Right hindlimb (tissue), 1 donor: ENCODE data around the gene HIP1.
"Not testable (repeated sequence)": the region's sequence is repeated elsewhere in the genome, so short reads cannot be mapped to it uniquely, and the experiment has no call there.

Experiments
- DNase-seq: peaks from one replicate; pipeline ENCODE4 v3.0.0-alpha.2; 2018

The HIP1 gene

DNA sequence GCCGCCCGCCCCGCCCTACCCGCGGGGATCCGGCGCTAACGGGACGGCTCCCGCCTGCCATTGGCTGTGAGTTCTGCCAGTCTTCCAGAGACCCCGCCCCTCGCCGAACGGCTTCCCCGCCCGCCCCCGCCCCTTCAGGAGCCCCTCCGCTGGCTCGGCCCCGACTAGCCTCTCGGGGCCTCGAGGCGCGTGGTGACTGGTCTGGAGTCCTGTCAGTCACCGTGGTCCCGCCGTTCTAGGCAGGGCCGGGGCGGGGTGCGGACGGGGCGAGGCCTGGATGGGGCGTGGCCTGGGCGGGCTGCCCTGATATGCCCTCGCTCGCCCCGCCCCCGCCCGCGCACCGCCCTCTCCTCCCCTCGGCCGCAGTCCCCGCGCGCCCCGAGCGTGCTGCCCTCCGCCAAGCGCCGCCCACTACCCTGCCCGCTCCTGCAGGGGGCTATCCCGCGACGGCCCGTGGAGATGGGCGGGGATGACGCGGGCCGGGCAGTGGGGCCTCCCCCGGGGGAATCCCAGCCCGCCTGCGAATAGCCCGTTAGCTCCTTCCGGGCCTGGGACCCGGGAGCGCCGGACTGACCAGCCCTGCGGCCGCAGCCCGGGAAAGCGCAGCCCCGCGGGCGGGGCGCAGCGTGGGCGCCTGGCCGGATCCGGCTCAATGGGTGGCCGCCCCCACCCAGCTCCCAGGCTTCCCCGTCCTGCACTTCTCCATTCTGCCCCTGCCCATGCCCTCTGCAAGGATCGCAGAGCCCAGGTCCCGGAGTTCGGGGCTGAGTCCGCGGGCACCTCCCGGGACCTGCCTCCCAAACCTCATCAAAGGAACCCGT lies 444 bp upstream of the HIP1 start:
- DNase-seq, result peak; percentile 99

DNA sequence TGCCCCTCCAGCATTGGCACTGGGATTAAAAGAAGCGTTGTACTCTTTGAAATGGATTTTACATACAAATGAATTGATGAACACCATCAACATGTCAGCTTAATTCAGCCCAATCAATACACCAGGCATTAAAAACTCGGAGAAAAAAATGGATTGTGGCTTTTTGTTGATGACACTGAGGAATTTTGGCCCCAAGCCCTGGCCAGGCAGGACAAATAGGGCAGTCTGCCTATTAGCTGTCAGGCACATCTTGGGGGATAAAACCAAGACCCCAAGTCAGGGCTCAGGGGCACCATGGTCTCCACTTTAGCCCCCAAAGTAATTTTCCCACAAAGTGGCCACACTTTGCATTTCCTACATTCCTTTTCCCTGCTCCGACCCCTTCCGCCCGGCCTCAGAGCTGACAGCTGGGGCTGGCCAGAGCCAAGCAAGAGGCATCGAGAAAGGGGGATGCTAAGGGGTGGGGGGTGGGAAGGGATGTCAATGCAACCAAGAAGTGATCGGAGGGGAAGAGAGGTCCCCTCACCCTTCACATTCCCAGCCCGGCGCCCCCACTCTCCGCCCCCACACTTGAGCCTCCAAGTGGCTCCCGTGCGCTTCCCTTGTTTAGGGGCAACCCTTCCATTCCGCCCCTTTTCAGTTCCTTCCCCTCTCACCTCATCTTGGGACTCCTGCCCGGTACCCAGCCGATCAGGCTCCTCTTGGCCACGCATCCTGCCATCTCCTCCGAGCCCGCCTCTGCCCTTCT lies 711 bp downstream of the HIP1 start:
- DNase-seq, result no peak

DNA sequence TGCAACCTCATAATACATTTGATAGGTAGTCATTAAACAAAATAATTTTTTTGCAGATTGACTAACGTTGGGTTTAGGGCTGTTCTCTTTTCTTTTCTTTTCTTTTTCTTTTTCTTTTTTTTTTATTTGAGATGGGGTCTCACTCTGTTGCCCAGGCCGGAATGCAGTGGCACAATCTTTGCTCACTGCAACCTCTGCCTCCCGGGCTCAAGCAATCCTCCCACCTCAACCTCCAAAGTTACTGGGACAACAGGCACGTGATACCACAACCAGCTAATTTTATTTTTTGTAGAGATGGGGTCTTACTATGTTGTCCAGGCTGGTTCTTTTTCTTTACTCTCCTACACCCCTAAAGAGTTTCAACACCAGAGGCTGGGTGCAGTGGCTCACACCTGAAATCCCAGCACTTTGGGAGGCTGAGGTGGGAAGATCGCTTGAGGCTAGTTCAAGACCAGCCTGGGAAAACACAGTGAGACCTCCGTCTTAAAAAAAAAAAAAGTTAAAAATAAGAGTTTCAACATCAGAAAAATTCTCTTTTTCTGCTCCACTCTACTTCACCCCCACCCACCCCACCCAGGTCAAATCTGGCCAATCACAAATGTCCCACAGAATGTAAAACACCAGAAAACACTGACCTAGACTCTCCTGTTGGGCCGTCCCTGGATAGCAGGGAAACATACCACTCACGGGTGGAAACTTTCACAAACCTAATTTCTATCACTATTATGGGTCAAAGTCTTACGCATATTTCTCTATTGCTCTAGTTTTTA lies 3.0 kb downstream of the HIP1 start:
- DNase-seq, result no peak

DNA sequence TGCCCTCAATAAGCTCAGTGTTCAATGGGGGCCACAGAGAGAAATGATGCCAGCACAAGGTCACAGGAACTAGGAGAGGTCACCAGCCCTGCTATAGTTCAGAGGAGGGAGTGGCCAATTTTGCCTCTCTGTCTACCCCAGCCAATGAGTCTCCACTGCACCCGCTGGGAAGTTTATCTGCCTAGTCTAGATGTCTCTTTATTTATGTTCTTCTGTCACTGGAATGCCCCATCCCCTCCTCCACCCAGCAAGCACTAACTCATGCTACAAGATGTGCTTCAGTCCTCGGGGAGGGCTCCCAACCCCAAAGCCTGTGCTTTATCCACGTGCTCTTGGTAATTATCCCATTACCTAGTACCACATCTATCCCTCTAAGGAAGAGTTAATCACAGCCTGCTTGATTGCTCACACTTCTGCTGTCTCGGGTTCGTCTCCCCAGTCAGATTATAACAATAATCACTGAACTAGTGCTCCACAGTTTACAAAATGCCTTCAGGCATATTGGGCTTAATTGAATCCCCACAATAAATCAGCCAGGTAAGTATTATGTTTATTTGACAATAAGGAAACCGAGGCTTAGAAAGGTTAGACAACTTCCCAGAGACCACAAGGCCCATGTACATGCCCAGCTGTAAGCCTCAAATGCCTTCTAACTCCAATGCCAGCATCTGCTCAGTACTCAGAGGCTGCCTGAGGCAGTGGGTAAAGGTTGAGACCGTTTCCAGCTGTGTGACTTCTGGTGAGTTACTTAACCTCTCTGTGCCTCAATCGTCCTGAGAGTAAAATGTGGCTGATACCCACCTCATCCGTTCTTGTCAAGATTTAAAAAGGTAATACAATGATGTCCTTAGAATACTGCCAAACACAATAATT lies 3.9 kb downstream of the HIP1 start:
- no peak for DNase-seq

DNA sequence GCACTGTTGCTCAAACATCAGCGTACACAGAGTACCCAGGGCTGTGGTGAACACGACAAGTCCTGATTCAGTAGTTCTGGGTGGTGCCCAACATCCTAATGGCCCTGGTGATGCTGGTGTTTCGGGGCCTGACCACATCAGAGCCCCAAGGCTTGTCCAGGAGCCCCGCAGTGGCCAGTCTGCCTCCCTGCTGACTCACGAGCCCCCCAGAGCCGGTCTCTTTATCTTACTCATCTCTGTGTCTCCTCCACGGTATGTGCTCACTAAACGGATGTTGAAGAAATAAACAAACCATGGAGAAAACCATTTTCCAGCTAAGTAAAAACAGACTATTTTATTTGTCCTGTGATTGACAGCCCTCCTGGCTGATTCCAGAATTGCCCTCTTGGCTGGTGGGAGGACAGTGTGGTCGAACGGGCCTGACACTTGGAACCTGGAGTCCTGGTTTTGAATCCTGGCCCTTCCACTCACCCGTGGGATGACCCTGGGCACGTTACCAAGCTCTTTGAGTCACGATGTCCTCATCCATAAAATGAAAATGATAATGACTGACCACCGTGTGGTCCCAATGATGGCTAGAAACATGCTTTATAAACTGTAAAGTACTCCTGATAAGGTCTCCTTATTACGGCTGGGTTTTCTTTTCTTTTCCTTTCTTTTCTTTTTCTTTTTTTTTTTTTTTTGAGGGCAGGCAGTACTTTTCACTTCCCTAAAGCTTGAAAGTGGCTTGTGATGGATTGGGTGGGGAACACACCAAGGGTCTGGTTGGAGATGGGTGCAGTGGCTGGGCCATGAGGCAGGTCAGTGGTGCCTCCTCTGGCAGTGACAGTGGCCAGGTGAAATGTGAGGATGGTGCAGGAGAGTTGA lies 5.7 kb downstream of the HIP1 start:
- no peak for DNase-seq

DNA sequence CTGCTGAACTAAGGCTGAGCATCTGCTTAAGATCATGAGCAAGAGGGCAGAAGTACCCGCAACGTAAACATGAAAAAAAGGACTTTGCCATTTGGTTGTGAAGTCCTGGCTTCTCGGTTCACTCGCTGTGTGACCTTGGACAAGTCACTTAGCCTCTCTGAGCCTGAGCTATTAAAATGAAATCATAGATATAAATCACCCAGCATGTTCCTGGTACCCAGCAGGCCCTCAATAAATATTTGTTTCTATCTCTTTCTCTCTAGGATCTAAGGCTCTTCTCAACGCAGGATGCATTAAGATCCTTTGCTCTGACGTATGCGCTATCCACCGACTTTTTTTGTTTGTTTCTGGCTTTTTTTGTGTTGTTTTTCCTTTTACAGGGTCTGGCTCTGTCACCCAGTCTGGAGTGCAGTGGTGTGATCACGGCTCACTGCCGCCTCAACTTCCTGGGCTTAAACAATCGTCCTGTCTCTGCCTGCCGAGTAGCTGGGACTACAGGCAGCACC lies 6.7 kb downstream of the HIP1 start:
- no peak for DNase-seq

DNA sequence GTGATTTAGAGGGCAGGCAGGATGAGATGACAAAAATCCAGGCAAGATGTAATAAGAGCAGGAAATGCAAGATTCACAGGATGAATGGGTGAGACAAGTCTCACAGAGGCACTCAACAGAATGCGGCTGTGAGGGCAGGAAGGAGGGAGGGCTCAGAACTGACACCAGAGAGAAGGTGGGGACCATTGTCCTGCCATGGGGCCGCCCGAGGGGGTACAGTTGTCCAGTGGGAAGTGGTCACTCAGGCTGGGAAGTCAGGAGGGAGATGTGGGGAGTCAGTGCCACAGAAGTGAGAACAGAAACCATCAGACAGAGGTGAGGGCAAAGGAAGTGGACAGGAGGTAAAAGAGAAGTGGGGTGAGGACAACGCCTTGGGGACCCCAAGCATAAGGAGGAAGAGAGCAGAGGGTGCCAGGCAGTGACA lies 8.9 kb downstream of the HIP1 start:
- DNase-seq, result no peak

DNA sequence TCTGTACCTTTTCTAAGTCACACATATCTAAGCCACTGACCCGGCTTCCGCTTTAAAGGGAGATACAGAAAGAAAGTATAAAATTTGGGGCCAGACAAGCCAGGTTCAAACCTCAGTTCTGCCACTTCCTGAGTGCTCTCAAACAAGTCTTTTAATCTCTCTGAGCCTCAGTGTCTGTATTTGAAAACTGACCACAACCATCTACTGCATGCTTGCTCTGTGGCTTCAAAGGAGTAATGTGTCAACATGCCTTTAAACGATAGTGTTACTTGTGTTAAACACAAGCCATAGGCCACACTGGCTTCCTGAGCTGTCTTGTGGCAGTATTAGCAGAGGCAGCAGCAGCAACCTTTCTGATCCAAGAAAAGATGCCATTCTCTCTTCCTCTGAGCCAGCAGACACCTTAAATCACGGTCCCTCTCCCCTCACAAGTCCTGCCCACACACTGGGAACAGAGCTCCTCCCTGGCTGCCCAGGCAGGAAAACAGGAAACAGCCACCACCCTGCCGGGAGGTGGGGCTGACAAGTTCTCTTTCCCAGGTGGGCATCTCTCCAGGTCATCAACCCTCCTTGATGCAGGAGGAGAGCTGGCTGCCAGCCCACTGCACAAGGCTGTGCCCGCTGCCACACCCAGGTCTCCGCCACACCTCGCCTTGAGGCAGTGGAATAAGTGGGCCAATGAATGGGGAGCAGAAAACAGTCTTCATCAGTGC lies 10.7 kb downstream of the HIP1 start:
- no peak for DNase-seq

DNA sequence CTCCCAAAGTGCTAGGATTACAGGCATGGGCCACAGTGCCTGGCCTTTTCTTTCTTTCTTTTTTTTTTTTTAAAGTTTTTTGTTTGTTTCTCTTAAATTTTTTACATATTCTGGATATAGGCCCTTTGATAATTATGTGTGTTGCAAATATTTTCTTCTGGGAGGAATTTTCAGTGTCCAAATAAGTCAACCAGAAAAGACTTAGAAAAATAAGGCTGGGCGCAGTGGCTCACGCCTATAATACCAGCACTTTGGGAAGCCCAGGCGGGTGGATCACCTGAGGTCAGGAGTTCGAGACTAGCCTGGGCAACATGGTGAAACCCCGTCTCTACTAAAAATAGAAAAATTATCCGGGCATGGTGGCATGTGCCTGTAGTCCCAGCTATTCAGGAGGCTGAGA lies 11.4 kb downstream of the HIP1 start:
- DNase-seq, result not testable (repeated sequence)

DNA sequence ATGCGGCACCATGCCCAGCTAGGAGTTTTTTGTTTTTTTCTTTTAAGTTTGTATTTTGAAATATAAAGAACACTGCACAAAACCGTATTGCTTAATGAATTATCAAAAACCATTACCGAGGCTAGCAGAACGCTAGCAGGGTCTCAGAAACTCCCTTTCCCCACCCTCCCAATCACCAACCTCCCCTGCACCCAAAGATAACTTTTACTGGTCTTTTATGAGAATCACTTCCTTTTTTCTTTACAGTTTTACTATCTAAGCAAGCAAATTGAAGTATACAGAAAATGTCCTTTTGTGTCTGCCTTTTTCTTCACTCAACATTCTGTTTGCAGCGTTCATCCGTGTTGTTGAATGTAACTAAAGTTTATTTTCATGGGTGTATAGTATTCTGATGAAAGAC lies 13.4 kb downstream of the HIP1 start:
- no peak for DNase-seq

DNA sequence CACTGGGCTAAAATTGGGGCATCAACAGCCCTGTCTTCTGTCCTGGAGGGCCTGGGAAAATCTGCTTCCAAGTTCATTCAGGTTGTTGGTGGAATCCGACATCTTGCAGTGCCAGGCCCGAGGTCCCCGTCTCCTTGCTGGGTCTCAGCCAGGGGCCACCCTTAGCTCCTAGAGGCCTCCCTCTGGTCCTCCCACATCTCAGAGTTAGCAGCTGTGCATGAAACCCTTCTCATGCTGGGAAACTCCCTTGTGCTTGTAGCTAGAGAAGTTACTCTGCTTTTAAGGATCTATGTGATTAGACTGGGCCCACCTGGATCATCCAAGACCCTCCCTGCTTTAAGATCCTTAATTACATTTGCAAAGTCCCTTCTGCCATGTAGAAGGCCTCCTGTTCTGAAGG lies 15.3 kb downstream of the HIP1 start:
- DNase-seq, result no peak

DNA sequence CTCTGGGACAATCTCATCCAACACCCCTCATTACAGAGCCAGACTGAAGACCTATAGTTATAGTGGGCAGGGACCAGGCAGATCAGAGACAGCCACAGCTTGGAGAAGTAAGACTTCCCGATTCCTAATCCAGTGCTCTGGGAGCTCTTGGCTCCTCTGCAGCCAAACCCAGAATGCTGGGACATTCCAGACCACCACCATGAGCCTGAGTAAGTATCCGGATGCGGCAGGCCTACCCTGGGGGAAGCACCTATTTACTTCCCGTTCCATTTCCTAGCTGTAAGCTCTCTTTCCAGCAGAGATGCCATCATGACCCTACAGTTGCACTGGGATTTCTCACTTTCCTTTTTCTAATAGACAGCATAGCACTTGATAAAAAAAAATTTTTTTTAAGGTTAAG lies 16.4 kb downstream of the HIP1 start:
- no peak for DNase-seq

DNA sequence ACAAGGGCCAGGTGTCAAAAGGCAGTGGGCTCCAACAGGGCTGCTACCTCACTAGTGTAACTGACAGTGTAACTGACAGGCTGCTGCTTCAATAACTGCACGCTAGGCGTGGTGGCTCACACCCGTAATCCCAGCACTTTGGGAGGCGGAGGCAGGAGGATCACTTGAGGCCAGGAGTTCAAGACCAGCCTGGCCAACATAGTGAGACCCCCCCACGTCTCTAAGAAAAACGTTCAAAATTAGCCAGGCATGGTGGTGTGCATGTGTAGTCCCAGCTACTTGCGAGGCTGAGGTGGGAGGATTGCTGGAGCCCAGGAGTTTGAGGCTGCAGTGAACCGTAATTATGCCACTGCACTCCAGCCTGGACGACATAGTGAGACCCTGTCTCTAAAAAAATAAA lies 16.8 kb downstream of the HIP1 start:
- not testable (repeated sequence) for DNase-seq

DNA sequence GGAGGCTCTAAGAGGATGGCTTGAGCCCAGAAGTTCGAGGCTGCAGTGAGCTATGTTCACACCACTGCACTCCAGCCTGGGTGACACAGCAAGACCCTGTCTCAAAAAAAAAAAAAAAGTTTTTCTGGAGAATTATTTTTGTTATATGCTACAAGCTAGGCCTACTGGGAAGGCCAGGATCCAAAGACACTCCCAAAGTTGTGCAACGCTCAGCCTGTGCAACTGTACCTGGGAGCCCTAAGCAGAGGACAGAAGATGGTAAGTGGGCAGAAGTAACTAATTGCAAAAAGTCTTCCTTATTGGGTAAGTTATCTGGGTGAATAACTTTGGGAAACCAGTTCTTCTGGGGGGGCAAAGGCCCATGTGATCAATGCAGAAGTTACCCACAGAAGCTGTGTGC lies 17.3 kb downstream of the HIP1 start:
- no peak for DNase-seq

DNA sequence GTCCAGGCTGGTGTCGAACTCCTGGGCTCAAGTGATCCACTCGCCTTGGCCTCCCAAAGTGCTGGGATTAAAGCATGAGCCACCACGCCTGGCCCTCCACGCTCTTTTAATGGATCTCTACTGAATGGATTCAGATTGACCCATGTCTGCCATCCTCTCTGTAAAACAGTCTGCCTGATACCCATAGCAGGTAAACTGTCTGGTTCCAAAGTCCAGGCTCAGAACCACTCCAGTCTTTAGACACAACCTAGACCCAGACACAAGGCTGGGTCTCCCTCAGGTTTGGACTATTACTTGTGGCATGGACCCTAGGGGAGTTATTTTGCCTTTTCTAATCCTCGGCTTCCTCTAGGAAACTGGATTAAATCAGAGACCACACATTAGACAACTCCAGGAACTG lies 19.1 kb downstream of the HIP1 start:
- no peak for DNase-seq

DNA sequence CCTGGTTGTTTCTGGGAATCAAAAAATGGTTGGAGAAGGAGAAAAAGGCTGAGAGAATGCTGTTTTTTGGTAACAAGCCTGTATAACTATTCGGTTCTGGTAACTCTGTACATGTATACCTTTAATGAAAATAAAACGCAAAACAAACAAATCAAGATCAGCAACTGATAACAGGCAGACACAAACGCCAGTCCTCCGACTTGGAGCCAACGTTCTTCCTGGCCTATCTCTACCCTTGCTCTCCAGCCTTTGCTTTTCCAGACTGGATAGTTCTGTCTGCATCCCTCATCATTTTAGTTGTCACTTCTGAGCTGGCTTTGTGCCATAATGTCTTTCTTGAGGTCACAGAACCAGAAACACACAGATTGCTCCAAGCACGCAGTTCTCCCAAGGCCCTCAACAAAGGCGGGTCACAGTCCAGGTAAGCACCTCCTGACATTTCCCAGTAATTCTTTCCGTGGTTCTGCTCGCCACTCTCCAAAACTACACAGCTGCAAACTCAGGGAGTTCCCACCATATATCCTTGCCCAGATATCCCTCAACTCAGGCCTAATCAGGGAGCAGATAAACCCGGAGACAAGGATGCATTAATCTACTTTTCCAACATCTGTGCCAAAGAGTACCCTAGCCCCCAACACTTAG lies 20.2 kb downstream of the HIP1 start:
- DNase-seq, result no peak

DNA sequence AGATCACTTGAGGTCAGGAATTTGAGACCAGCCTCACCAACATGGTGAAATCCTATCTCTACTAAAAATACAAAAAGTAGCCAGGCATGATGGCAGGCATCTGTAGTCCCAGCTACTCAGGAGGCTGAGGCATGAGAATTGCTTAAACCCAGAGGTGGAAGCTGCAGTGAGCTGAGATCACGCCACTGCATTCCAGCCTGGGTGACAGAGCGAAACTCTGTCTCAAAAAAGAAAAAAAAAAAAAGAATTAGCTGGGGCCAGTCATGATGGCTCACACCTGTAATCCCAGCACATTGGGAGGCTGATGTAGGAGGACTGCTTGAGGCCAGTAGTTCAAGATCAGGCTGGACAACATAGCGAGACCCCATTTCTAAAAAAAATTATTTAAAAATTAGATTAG lies 21.0 kb downstream of the HIP1 start:
- DNase-seq, result not testable (repeated sequence)

DNA sequence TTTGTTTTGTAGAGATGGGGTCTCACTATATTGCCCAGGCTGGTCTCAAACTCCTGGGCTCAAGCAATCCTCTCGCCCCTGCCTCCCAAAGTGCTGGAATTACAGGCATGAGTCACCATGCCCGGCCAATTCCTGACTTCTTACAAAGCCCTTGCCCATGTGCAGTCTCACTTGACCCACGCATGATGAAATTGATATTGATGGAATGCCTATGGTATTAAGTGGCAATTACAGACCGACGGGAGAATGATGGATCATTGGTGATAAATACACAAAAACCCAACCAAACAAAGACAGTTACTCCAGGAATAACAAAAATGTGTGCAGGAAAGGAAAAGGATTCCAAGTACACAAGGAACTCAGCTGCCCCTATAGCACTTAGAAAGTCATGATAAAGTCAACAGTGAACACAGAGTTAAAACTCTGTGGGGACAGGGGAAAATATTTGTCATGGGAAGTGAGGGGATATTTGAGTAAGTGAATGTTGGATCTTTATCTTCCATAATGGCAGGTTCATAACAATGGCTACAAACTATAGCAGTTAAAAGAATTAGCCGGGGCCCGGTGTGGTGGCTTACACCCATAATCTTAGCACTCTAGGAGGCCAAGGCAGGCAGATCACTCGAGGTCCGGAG lies 21.6 kb downstream of the HIP1 start:
- DNase-seq, result no peak

DNA sequence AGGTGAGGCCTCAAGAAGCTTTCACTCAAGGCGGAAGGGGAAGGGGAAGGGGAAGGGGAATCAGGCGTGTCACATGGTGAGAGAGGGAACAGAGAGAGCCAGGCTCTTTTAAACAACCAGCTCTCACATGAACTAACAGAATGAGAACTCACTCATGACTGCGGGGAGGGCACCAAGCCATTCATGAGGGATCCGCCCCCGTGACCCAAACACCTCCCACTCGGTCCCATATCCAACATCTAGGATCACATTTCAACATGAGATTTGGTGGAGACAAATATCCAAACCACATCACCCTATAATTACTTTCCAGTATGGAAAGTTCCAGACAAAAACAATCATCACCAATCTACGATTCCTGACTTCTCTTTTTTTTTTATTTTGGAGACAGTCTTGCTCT lies 22.9 kb downstream of the HIP1 start:
- DNase-seq, result peak; percentile 54
